ENCODE data around the gene ANKRD24. TPM values are rescaled to one million over a fixed set of nuclear protein-coding genes. Genes with fewer than 3 reads are reported as not detected.
A peak's percentile ranks its signal among the peaks of the same experiment; 100 is the strongest.

Gene ANKRD24
- total RNA-seq, 1 experiment from 2014 or later: 0.76 TPM

DNA sequence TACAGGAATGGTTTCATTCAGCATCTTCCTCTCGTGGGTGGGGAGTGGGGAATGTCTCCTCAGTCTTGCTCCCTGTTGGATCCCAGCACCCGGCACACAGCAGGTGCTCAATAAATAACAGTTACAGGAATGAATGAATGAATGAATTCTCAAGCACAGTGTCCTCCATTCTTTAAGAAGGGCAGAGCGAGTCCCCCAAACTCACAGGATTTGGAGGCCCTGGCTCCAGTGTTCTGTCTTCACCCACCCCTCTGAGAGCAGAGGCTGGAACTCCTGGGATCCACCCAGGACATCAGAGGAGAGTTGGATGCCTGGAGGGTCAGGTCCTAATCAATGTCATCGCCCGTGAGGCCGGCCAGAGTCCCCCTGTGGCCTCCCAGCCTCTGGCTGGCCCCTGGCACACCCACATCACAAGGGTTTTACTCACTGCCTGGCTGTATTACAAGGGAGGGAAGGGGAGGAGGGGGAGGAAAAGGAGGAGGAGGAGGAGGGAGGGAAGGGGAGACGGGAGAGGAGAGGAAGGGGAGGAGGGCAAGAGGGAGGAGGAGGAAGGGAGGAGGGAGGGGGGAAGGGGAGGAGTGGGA, 37.7 kb upstream of the ANKRD24 start:
- Mint-ChIP-seq H3K36me3 (ENCODE audit: insufficient read depth, unreplicated experiment) (peaks cover 6% of the 10 kb centered on the region), H3K27me3 (ENCODE audit: unreplicated experiment) (no peaks in the 10 kb centered on the region), H3K9me3 (ENCODE audit: low read depth, unreplicated experiment) (no peaks in the 10 kb centered on the region), H3K4me3 (ENCODE audit: low read depth, unreplicated experiment) (no peak overlapping the region), H3K4me1 (ENCODE audit: low read depth, unreplicated experiment) (no peaks in the 10 kb centered on the region), H3K27ac (ENCODE audit: unreplicated experiment) (no peak overlapping the region)
- CTCF ChIA-PET: no interaction called here
- TF ChIP-seq, protein P1, sequence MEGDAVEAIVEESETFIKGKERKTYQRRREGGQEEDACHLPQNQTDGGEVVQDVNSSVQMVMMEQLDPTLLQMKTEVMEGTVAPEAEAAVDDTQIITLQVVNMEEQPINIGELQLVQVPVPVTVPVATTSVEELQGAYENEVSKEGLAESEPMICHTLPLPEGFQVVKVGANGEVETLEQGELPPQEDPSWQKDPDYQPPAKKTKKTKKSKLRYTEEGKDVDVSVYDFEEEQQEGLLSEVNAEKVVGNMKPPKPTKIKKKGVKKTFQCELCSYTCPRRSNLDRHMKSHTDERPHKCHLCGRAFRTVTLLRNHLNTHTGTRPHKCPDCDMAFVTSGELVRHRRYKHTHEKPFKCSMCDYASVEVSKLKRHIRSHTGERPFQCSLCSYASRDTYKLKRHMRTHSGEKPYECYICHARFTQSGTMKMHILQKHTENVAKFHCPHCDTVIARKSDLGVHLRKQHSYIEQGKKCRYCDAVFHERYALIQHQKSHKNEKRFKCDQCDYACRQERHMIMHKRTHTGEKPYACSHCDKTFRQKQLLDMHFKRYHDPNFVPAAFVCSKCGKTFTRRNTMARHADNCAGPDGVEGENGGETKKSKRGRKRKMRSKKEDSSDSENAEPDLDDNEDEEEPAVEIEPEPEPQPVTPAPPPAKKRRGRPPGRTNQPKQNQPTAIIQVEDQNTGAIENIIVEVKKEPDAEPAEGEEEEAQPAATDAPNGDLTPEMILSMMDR (IDR thresholded peaks at IDR 0.05; ENCODE audit: unreplicated experiment): no peak
- peak; percentile 35 for DNase-seq
- no TSS peak for BruUV-seq (replicated peaks)
- intact Hi-C loops (cut with micrococcal nuclease; ENCODE audit: unreplicated experiment): loop anchor here (5.0 kb wide), 1 partner anchor 38 kb away; the partner anchor contains the start of genes ANKRD24 and SIRT6

DNA sequence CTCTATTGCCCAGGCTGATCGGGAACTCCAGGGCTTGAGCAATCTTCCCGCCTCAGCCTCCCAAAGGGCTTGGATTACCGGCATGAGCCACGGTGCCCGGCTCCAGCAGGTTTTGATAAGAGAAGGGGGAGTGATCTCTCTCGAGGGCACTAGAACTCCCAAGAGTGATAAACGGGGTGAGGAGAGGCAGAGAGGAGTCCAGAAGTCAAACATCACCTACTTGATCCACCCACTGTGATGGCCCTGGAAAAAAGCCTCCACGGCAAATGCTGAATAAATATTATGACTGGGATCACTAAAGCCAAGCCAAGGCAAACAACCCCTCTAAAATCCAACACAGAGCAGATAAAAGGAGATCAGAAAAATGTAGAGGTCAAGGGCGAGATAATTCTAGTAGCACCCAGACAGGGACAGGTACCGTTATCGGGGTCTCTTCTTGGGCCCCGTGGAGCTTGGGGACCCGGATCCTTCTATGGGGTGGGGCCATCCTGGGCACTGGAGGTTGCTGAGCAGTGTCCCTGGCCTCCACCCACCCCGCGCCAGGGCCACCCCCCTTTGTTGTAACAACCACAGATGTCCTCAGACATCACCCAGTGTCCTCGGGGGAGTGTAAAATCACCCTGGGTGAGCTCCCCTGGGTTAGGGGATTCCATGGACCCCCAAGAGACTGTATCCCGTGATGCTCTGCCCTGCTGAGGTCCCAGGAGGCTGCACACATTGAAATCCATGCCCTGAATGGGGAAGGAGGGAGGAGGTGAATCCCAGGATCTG, 32.8 kb upstream of the ANKRD24 start:
- intact Hi-C loops (cut with micrococcal nuclease; ENCODE audit: unreplicated experiment): no loop called here
- BruUV-seq (replicated peaks): no TSS peak
- no peaks in the 10 kb centered on the region for H3K9me3 Mint-ChIP-seq (ENCODE audit: low read depth, unreplicated experiment)
- H3K4me1 Mint-ChIP-seq (ENCODE audit: low read depth, unreplicated experiment): peaks cover 12% of the 10 kb centered on the region
- H3K27ac Mint-ChIP-seq (ENCODE audit: unreplicated experiment): no peak overlapping the region
- peaks cover 11% of the 10 kb centered on the region for H3K36me3 Mint-ChIP-seq (ENCODE audit: insufficient read depth, unreplicated experiment)
- no peak for DNase-seq
- TF ChIP-seq, protein P1 (IDR thresholded peaks at IDR 0.05; ENCODE audit: unreplicated experiment): no peak
- CTCF ChIA-PET: interaction anchor here (0.6 kb wide), 1 partner anchor 9 kb away, joined by 3 read pairs; no protein-coding TSS in a partner anchor
- H3K4me3 Mint-ChIP-seq (ENCODE audit: low read depth, unreplicated experiment): no peak overlapping the region
- no peaks in the 10 kb centered on the region for H3K27me3 Mint-ChIP-seq (ENCODE audit: unreplicated experiment)

DNA sequence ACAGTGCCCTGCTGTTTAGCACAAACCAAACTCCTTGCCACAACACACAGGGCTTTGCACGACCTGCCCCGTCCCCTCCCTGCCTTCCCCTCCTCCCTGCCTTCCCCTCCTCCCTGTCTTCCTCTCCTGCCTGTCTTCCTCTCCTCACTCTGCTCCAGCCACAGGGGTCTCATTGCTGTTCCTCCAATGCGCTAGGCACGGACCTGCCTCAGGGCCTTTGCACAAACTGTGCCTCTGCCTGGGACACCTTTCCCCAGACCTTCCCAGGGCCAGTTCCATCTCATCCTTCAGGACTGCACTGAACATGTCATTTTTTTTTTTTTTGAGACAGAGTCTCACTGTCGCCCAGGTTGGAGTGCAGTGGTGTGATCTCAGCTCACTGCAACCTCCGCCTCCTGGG, 30.9 kb upstream of the ANKRD24 start:
- Mint-ChIP-seq H3K4me3 (ENCODE audit: low read depth, unreplicated experiment) (no peak overlapping the region), H3K27ac (ENCODE audit: unreplicated experiment) (no peak overlapping the region), H3K9me3 (ENCODE audit: low read depth, unreplicated experiment) (no peaks in the 10 kb centered on the region), H3K36me3 (ENCODE audit: insufficient read depth, unreplicated experiment) (peaks cover 5% of the 10 kb centered on the region), H3K27me3 (ENCODE audit: unreplicated experiment) (no peaks in the 10 kb centered on the region), H3K4me1 (ENCODE audit: low read depth, unreplicated experiment) (peaks cover 12% of the 10 kb centered on the region)
- intact Hi-C loops (cut with micrococcal nuclease; ENCODE audit: unreplicated experiment): no loop called here
- TF ChIP-seq, protein P1 (IDR thresholded peaks at IDR 0.05; ENCODE audit: unreplicated experiment): no peak
- DNase-seq: no peak
- CTCF ChIA-PET: no interaction called here
- BruUV-seq (replicated peaks): no TSS peak

DNA sequence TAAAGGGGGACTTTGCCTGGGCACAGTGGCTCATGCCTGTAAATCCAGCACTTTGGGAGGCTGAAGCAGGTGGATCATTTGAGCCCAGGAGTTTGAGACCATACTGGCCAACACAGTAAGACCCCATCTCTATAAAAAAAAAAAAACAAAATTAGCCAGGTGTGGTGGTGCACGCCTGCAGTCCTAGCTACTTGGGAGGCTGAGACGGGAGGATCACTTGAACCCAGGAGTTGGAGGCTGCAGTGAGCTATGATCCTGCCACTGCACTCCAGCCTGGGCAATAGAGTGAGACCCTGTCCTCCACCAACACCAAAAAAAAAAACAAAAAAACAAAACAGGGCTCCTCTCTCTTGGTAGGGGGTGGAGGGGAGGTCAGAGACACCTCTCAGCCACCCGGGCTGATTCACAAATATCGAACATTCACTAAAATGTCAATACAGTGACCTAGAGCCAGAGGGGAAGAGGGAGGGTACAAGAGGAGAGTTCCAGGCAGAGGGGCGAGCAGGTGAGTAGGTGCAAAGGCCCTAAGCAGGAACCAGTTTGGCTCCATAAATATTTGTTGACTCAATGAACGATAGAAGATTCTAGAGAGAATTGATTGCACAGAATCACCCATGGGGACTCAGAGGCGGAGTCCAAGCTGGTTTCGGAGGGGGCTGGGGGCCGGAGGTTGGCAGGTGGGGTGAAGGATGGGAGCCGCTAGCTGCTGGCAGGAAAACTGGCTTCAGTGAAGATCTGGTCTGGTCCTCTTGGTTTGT, 30.1 kb upstream of the ANKRD24 start:
- H3K4me1 Mint-ChIP-seq (ENCODE audit: low read depth, unreplicated experiment): peaks cover 12% of the 10 kb centered on the region
- CTCF ChIA-PET: no interaction called here
- H3K36me3 Mint-ChIP-seq (ENCODE audit: insufficient read depth, unreplicated experiment): peaks cover 5% of the 10 kb centered on the region
- TF ChIP-seq, protein P1 (IDR thresholded peaks at IDR 0.05; ENCODE audit: unreplicated experiment): no peak
- no TSS peak for BruUV-seq (replicated peaks)
- no peaks in the 10 kb centered on the region for H3K27me3 Mint-ChIP-seq (ENCODE audit: unreplicated experiment)
- intact Hi-C loops (cut with micrococcal nuclease; ENCODE audit: unreplicated experiment): no loop called here
- no peaks in the 10 kb centered on the region for H3K9me3 Mint-ChIP-seq (ENCODE audit: low read depth, unreplicated experiment)
- H3K4me3 Mint-ChIP-seq (ENCODE audit: low read depth, unreplicated experiment): no peak overlapping the region
- no peak overlapping the region for H3K27ac Mint-ChIP-seq (ENCODE audit: unreplicated experiment)
- DNase-seq: no peak
